Caco-2 (cell line): ENCODE measurements around the gene DMRTC2. TPM values are rescaled to one million over a fixed set of nuclear protein-coding genes. Genes with fewer than 3 reads are reported as not detected.

Experiments
- BruUV-seq: library from RNA; stranded (reverse); fragments of 400-500 nt; replicated peaks from 2 replicates; lab custom pipeline; 2021; lab: Mats Ljungman, UMichigan
- CTCF ChIA-PET: fragments of 300-600 bp; sonication (Branson Sonifier 250); formaldehyde crosslinking; loops from one replicate; lab custom pipeline; 2022; ENCODE audit warnings: antibody characterized with exemption; lab: Charles Lee
- POLR2A ChIA-PET: fragments of 300-600 bp; sonication (Branson Sonifier 250); formaldehyde crosslinking; loops from one replicate; lab custom pipeline; 2022; ENCODE audit warnings: antibody characterized with exemption; lab: Charles Lee
- DNase-seq, 2 experiments: peaks; one replicate each; pipeline versions ENCODE4 v3.0.0 to v3.0.0-alpha.2; 2020 to 2022
- H3K27me3 ChIP-seq: replicated peaks from 2 replicates; pipeline ENCODE4 v1.6.0; 2011; ENCODE audit warnings: low read length; ENCODE audit not compliant: control insufficient read depth, insufficient read depth
- H3K36me3 ChIP-seq: 2 replicates; pipeline ENCODE4 v1.5.1; 2011; ENCODE audit warnings: low read length; ENCODE audit not compliant: control insufficient read depth, insufficient read depth
- H3K4me1 ChIP-seq: fragments of 250-450 bp; sonication (Bioruptor Pico); 2 replicates; pipeline ENCODE4 v1.5.1; 2020; ENCODE audit warnings: mild to moderate bottlenecking
- H3K4me3 ChIP-seq: 2 replicates; pipeline ENCODE4 v1.5.1; 2011; ENCODE audit warnings: low read depth, mild to moderate bottlenecking, control low read depth, low read length
- H3K9me3 ChIP-seq: fragments of 250-450 bp; sonication (Bioruptor Pico); 2 replicates; pipeline ENCODE4 v1.5.1; 2020; ENCODE audit warnings: mild to moderate bottlenecking, moderate library complexity
- H3K27ac Mint-ChIP-seq: one replicate; pipeline ENCODE4 v1.8.0; 2022; ENCODE audit warnings: mixed read lengths; ENCODE audit not compliant: unreplicated experiment
- H3K27me3 Mint-ChIP-seq: one replicate; pipeline ENCODE4 v1.8.0; 2022; ENCODE audit warnings: mixed read lengths; ENCODE audit not compliant: insufficient read depth, unreplicated experiment
- H3K36me3 Mint-ChIP-seq: one replicate; pipeline ENCODE4 v1.8.0; 2022; ENCODE audit warnings: mild to moderate bottlenecking, mixed read lengths; ENCODE audit not compliant: insufficient read depth, unreplicated experiment
- H3K4me1 Mint-ChIP-seq: one replicate; pipeline ENCODE4 v1.8.0; 2022; ENCODE audit warnings: low read depth, mixed read lengths; ENCODE audit not compliant: unreplicated experiment
- H3K4me3 Mint-ChIP-seq: one replicate; pipeline ENCODE4 v1.8.0; 2022; ENCODE audit warnings: mild to moderate bottlenecking, moderate library complexity, mixed read lengths; ENCODE audit not compliant: unreplicated experiment
- H3K9me3 Mint-ChIP-seq: one replicate; pipeline ENCODE4 v1.8.0; 2022; ENCODE audit warnings: mixed read lengths; ENCODE audit not compliant: unreplicated experiment
- intact Hi-C: fragments of 100-400 bp; cut with micrococcal nuclease; formaldehyde crosslinking; loops from one replicate; pipeline ENCODE4 v1.10.0; 2022; ENCODE audit not compliant: unreplicated experiment
- total RNA-seq: library from RNA; stranded (reverse); gene quantifications from 2 replicates; pipeline ENCODE4 v1.2.3, GENCODE V29; 2022
- TF ChIP-seq, protein P1 (sequence below), 2 experiments: fragments of 200-600 bp in 1 of 2; IDR thresholded peaks; 1 replicate in 1 of 2; 2 replicates in 1 of 2; pipeline versions ENCODE4 v1.5.1 to v1.8.0; 2011 to 2022; ENCODE audit warnings: antibody characterized with exemption in 1 of 2, control low read depth in 1 of 2, inconsistent platforms in 1 of 2, low read depth in 1 of 2, low read length in 1 of 2, mild to moderate bottlenecking in 1 of 2, moderate library complexity in 1 of 2; ENCODE audit not compliant: insufficient read depth in 1 of 2, severe bottlenecking in 1 of 2, unreplicated experiment in 1 of 2

Gene DMRTC2
- total RNA-seq, 1 experiment from 2014 or later, result not detected

DNA sequence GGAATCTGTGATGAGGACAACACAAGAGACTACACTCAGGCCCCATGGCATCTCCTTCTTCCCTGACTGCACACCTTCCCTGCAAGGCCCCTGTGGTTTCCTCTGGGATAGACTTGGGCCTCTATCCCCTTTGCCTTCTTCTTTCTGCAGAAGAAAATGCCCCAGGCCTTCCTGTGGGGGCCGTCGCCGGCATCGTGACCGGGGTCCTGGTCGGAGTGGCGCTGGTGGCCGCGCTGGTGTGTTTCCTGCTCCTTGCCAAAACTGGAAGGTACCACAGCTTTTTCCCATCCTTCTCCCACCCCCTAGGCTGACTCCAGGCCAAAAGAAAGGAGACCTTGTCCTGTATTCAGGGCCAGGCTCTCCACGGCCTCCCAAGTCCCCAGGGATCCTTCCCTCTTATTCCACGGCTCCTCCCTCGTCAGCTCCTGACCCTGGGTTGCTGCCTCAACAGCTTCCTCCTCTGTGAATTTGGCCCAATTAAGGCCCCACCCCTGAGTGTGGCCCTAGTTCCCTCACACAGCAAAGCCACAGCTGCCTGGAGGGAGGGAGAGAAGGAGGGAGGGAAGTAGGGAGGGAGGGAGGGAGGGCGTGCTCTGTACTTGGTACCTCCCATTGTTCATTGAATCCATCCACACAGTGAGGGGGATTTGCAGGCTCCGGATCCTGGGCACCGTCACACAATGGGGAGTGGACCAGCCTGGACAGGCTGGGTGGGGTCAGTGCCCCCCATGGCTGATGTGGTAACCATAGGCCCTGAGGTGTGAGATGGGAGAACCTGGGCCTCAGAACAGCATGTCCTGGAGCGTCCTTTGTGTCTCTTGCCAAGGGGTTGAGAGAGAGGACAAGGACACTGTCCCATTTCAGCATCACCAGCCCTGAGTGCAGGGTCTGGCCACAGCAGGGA lies 35.9 kb upstream of the DMRTC2 start:
- POLR2A ChIA-PET, result no interaction called here

DNA sequence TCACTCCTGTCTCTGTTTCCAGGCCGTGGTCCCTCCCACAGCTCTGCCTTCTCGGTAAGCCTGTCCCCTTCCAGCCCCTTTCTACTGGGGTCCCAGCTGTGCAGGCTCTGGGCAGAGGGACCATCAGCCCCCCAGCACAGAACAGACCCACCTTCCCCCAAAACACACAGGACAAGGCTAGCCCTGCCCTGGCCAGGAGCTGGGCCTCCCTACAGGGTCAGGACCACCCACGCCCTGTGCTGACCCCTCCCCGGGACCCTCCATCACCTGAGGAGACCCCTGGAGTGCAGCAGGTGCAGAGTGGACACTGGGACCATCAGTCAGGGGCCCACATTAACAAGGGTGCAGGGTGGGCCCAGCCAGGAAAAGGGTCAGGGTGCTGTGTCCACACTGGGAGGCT lies 34.5 kb upstream of the DMRTC2 start:
- no peak overlapping the region for H3K4me3 ChIP-seq
- H3K4me1 Mint-ChIP-seq, result no peaks in the 10 kb centered on the region
- H3K27me3 Mint-ChIP-seq, result peaks cover 11% of the 10 kb centered on the region
- no peaks in the 10 kb centered on the region for H3K9me3 ChIP-seq
- intact Hi-C loops, result no loop called here
- H3K9me3 Mint-ChIP-seq, result no peaks in the 10 kb centered on the region
- no peaks in the 10 kb centered on the region for H3K36me3 Mint-ChIP-seq
- TF ChIP-seq, protein P1, sequence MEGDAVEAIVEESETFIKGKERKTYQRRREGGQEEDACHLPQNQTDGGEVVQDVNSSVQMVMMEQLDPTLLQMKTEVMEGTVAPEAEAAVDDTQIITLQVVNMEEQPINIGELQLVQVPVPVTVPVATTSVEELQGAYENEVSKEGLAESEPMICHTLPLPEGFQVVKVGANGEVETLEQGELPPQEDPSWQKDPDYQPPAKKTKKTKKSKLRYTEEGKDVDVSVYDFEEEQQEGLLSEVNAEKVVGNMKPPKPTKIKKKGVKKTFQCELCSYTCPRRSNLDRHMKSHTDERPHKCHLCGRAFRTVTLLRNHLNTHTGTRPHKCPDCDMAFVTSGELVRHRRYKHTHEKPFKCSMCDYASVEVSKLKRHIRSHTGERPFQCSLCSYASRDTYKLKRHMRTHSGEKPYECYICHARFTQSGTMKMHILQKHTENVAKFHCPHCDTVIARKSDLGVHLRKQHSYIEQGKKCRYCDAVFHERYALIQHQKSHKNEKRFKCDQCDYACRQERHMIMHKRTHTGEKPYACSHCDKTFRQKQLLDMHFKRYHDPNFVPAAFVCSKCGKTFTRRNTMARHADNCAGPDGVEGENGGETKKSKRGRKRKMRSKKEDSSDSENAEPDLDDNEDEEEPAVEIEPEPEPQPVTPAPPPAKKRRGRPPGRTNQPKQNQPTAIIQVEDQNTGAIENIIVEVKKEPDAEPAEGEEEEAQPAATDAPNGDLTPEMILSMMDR (IDR thresholded peaks at IDR 0.05; ENCODE audit: insufficient read depth in 1 of 2, low read depth in 1 of 2, low read length in 1 of 2, severe bottlenecking in 1 of 2, unreplicated experiment in 1 of 2), result no peak
- H3K4me1 ChIP-seq, result no peaks in the 10 kb centered on the region
- CTCF ChIA-PET, result no interaction called here
- H3K4me3 Mint-ChIP-seq, result no peak overlapping the region
- no peak overlapping the region for H3K27ac Mint-ChIP-seq
- no peak for DNase-seq
- no peaks in the 10 kb centered on the region for H3K36me3 ChIP-seq
- BruUV-seq, result no TSS peak
- POLR2A ChIA-PET, result no interaction called here
- no peaks in the 10 kb centered on the region for H3K27me3 ChIP-seq

More for the DNA sequence above, 35.9 kb upstream of the DMRTC2 start:
- Mint-ChIP-seq H3K4me1 (no peaks in the 10 kb centered on the region), H3K36me3 (no peaks in the 10 kb centered on the region), H3K27ac (no peak overlapping the region), H3K4me3 (no peak overlapping the region), H3K27me3 (peaks cover 9% of the 10 kb centered on the region), H3K9me3 (no peaks in the 10 kb centered on the region)
- DNase-seq, result no peak
- Histone ChIP-seq H3K4me1 (no peaks in the 10 kb centered on the region), H3K9me3 (no peaks in the 10 kb centered on the region), H3K36me3 (no peaks in the 10 kb centered on the region), H3K27me3 (no peaks in the 10 kb centered on the region), H3K4me3 (no peak overlapping the region)
- intact Hi-C loops, result no loop called here
- no TSS peak for BruUV-seq
- CTCF ChIA-PET, result no interaction called here
- TF ChIP-seq, protein P1 (IDR thresholded peaks at IDR 0.05; ENCODE audit: insufficient read depth in 1 of 2, low read depth in 1 of 2, low read length in 1 of 2, severe bottlenecking in 1 of 2, unreplicated experiment in 1 of 2), result no peak

DNA sequence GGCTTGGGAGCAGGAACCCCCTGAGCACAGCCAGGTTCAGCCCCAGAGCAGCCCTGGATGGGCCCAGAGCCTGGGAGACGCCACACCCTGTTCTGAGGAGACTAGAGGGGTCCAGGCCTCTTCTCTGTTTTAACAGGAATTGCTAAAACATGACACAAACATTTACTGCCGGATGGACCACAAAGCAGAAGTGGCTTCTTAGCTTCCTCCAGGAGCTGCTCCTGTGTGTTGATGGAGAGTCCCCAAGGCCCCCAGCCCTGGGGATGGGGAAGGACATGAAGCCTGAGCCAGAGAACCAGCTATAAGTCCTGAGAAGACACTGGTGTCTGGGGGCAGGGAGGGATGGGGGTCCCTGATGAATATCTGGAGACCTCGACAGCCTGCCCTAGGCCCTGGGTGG lies 33.8 kb upstream of the DMRTC2 start:
- Mint-ChIP-seq H3K36me3 (no peaks in the 10 kb centered on the region), H3K27ac (no peak overlapping the region), H3K27me3 (peaks cover 7% of the 10 kb centered on the region), H3K9me3 (no peaks in the 10 kb centered on the region), H3K4me1 (no peaks in the 10 kb centered on the region), H3K4me3 (no peak overlapping the region)
- no TSS peak for BruUV-seq
- no peaks in the 10 kb centered on the region for H3K9me3 ChIP-seq
- TF ChIP-seq, protein P1 (IDR thresholded peaks at IDR 0.05; ENCODE audit: insufficient read depth in 1 of 2, low read depth in 1 of 2, low read length in 1 of 2, severe bottlenecking in 1 of 2, unreplicated experiment in 1 of 2), result no peak
- H3K27me3 ChIP-seq, result no peaks in the 10 kb centered on the region
- ChIA-PET CTCF (interaction anchor here (0.6 kb wide), 1 partner anchor 54 kb away, joined by 4 read pairs; no protein-coding TSS in a partner anchor), POLR2A (no interaction called here)
- H3K4me1 ChIP-seq, result no peaks in the 10 kb centered on the region
- intact Hi-C loops, result no loop called here
- DNase-seq, result no peak
- no peaks in the 10 kb centered on the region for H3K36me3 ChIP-seq
- no peak overlapping the region for H3K4me3 ChIP-seq
